HG03442 (cell line): ENCODE results near the gene SREK1.
"Not testable (repeated sequence)": the region's sequence is repeated elsewhere in the genome, so short reads cannot be mapped to it uniquely, and the experiment has no call there.

ENCODE experiments used
- ATAC-seq: cut with Tn5 transposase; IDR thresholded peaks from one replicate; pipeline ENCODE4 v1.9.1; 2021; ENCODE audit warnings: mild to moderate bottlenecking, moderate library complexity; ENCODE audit not compliant: unreplicated experiment

Gene SREK1

GRCh38 chr5:66144074-66144833 lies at the start of gene SREK1:
Gene SREK1 (plus strand): TSS chr5:66144300. CDS start chr5:66144377, 77 bp downstream.
- peak; percentile 88 for ATAC-seq

DNA sequence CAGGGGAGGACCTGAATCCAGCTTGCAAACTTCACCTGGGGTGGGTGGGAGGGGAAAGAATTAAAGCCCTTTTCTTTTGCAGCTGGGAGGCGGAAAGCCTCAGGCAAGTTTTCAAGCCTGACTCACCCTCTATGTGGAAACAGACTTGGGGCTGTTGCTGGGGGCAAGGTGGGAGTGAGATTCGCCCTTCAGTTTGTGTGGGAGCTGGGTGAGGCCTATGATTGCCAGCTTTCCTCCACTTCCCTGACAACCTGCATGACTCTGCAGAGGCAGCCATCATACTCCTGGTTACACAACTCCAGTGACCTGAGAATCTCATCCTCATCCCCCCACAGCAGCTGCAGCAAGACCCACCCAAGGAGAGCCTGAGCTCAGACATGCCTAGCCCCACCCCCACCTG lies 43.2 kb upstream of the SREK1 start:
- ATAC-seq: no peak

GRCh38 chr5:66113160-66113559 lies 30.9 kb upstream of the SREK1 start:
- ATAC-seq: no peak

GRCh38 chr5:66118304-66118703 lies 25.8 kb upstream of the SREK1 start:
- no peak for ATAC-seq

GRCh38 chr5:66122379-66123034 lies 21.6 kb upstream of the SREK1 start:
- no peak for ATAC-seq

GRCh38 chr5:66129144-66129543 lies 15.0 kb upstream of the SREK1 start:
- no peak for ATAC-seq

GRCh38 chr5:66130493-66130892 lies 13.6 kb upstream of the SREK1 start:
- ATAC-seq: no peak

GRCh38 chr5:66134407-66134861 lies 9.7 kb upstream of the SREK1 start:
- ATAC-seq: no peak

DNA sequence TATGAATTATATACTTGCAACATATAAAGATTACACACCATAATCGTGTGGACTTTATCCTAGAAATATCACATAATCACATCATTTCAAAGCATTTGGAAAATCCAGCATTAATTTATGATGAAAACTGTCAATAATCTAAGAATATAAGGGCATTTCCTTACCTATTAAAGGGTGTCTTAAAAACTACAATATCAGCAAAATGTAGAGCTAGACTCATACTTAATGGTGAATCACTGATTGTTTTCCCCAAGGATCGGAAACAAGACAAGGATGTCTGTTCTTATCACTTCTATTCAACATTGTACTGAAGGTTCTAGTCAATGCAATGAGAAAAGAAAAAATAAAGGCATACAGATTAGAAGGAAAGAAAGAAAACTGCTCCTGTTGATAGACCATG lies 8.0 kb upstream of the SREK1 start:
- no peak for ATAC-seq

DNA sequence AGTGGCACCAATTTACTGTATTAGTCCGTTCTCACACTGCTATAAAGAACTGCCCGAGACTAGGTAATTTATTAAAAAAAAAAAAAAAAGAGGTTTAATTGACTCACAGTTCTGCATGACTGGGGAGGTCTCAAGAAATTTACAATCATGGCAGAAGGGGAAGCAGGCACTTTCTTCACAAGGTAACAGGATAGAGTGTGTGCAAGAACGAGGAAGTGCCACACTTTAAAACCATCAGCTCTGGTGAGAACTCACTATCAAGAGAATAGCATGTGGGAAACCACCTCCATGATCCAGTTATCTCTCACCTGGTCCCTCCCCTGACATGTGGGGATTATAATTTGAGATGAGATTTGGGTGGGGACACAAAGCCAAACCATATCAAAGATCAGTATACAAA lies 7.2 kb upstream of the SREK1 start:
- not testable (repeated sequence) for ATAC-seq

DNA sequence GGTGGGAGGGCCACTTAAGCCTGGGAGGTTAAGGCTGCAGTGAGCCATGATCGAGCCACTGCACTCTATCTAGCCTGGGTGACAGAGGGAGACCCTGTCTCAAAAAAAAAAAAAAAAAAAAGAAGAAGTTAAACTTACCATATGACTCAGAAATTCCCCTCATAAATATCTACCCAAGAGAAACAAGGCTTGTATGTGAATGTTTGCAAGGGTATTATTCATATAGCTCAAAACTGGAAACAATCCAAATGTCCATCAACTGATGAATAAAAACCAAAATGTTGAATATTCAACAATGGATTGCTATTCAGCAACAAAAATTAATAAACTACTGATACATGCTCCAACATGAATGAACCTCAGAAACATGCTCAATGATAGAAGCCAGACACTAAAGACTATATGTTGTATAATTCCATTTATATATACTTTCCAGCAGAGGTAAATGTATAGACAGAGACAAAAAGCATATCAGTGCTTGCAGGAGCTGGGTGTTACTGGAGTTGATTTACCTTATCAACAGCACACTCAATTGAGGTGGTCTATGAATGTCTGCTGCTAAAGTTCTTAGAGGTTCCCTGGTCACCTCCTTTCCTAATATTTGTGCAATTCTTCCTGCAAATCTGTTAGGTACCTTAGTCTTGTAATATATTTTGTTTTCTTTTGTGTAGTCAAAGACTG lies 5.3 kb upstream of the SREK1 start:
- ATAC-seq: no peak

GRCh38 chr5:66139318-66139712 lies 4.8 kb upstream of the SREK1 start:
- ATAC-seq: no peak

- no peak for ATAC-seq
Observed at GRCh38 chr5:66142417-66142816, 1.7 kb upstream of the SREK1 start.

DNA sequence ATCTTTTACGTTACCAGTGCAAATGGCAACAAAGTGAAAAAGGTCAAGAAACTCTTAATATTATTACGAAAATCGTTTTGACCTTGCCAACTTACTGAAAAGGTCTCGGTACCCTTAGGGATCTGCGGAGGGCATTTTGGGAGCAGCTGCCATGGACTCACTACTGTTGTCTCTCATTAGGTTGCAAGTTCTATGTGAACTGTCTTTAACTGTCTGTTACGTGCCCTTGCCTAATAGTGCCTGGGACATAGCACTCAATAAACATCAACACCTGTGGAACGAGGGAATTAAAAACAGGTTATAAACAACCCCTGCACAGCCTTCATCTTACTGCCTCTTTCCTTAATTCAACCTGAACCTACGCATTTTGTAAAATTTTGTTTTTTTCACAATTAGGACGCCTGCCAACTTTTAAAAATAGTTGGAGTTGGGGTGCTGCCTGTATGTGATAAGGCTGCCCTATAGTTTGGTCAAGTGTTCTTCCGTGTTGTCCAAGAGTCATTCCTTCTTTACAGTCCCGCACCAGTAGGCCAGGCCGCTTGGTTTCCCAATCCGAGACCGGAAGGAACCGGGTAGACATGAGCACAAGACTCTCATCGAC lies 527 bp upstream of the SREK1 start:
- ATAC-seq: peak; percentile 30

GRCh38 chr5:66144834-66145390 lies 812 bp downstream of the SREK1 start:
- ATAC-seq: peak; percentile 26

DNA sequence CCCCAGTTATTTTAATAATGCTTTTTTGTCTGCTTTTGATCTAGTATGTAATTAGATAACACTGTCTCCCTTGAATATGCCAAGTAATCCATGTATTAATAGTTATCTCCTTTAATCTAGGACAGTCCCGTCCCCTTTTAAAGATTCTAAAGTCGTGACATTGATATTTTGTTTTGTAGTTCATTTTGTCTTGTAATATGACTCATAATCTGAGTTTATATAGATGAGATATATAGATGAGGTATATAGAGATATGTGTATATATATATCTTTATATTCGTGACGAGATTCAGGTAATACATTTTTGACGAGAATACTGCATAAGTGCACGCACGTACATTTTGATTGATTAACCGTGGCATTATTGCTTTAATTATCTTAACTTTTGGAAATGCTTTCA lies 1.6 kb downstream of the SREK1 start:
- ATAC-seq: no peak

- ATAC-seq: no peak
Observed at GRCh38 chr5:66149950-66150349, 5.8 kb downstream of the SREK1 start.

DNA sequence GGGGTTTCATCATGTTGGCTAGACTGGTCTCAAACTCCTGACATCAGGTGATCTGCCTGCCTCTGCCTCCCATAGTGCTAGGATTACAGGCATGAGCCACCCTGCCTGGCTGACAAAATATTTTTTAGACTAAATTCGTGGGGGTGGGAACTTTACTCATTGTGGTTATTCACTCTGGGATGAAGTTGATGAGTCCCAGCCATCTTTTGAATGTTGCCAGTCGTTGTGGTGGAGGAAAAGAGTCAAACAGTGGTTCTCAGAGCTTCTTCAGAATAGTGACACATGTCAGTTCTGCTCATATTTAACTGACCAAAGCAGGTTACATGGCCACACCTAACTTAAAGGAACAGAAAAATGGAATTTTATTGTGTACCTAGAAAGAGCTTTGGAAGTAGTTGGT lies 6.9 kb downstream of the SREK1 start:
- ATAC-seq: no peak

DNA sequence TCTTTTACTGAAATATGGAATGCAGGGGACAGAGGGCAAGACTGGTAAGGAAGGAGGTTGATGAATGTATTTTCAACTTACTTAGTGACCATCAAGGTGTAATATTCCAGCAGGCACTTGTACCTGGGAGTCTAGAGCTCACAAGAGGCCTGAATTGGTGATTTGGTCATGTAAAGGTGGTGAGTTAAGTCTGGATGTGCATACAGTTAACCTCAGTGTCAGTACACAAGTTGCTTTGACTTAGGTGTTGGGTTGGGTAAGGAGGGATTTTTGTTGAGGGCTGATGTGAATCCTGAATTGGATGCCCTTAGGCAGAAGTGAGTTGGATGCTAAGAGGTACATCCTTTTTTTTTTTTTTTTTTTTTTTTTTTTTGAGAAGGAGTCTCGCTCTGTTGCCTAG lies 7.4 kb downstream of the SREK1 start:
- ATAC-seq: no peak

- ATAC-seq: no peak
Observed at GRCh38 chr5:66157046-66157445, 12.9 kb downstream of the SREK1 start.

- no peak for ATAC-seq
Observed at GRCh38 chr5:66161356-66161755, 17.3 kb downstream of the SREK1 start.
